HEK293 (cell line): ENCODE data around the gene PDE11A.

Experiments
- CTCF ChIA-PET: fragments of 350-600 bp; formaldehyde crosslinking; extraction: SDS; loops from one replicate; lab custom pipeline; 2021; ENCODE audit warnings: antibody characterized with exemption; lab: Yijun Ruan, JAX
- POLR2A ChIA-PET: fragments of 300-600 bp; formaldehyde crosslinking; extraction: SDS; loops from one replicate; lab custom pipeline; 2020; ENCODE audit warnings: antibody characterized with exemption, inconsistent platforms; lab: Yijun Ruan, JAX
- H3K27ac ChIP-seq: fragments of 200-500 bp; sonication (Bioruptor generic); 2 replicates; pipeline ENCODE4 v1.5.1; 2014; ENCODE audit warnings: low read depth, low read length, control low read depth, inconsistent platforms; ENCODE audit errors: extremely low read depth
- H3K36me3 ChIP-seq, 2 experiments: fragments of 200-500 bp in 1 of 2; sonication (Bioruptor generic) in 1 of 2; 1 replicate in 1 of 2; 2 replicates in 1 of 2; pipeline ENCODE4 v1.5.1; 2014 to 2017; ENCODE audit warnings: inconsistent platforms in 2 of 2, low read length in 2 of 2; ENCODE audit not compliant: control insufficient read depth in 2 of 2, insufficient read depth in 1 of 2
- H3K4me1 ChIP-seq: fragments of 200-500 bp; sonication (Bioruptor generic); 2 replicates; pipeline ENCODE4 v1.5.1; 2014; ENCODE audit warnings: mild to moderate bottlenecking, low read length, inconsistent platforms; ENCODE audit not compliant: control insufficient read depth, insufficient read depth
- H3K4me3 ChIP-seq: 2 replicates; pipeline ENCODE4 v1.5.1; 2011; ENCODE audit warnings: low read depth, mild to moderate bottlenecking, control low read depth, low read length, moderate library complexity
- H3K9me3 ChIP-seq: fragments of 200-500 bp; sonication (Bioruptor generic); 2 replicates; pipeline ENCODE4 v1.5.1; 2014; ENCODE audit warnings: low read depth, low read length, inconsistent platforms; ENCODE audit not compliant: control insufficient read depth, insufficient read depth
- CTCF ChIP-seq: fragments of 450-650 bp; formaldehyde crosslinking; IDR thresholded peaks from 2 replicates; pipeline ENCODE4 v1.5.1; 2016; ENCODE audit warnings: missing biosample characterization, missing genetic modification characterization
- EGR2 ChIP-seq: fragments of 450-650 bp; formaldehyde crosslinking; IDR thresholded peaks from 2 replicates; pipeline ENCODE4 v1.5.1; 2016; ENCODE audit warnings: low read depth, missing biosample characterization, missing genetic modification characterization
- GLI4 ChIP-seq: fragments of 450-650 bp; formaldehyde crosslinking; IDR thresholded peaks from 2 replicates; pipeline ENCODE4 v1.5.1; 2016; ENCODE audit warnings: missing biosample characterization, missing genetic modification characterization
- KLF16 ChIP-seq: fragments of 450-650 bp; formaldehyde crosslinking; IDR thresholded peaks from 2 replicates; pipeline ENCODE4 v1.5.1; 2017; ENCODE audit warnings: missing biosample characterization, missing genetic modification characterization
- KLF17 ChIP-seq: fragments of 450-650 bp; formaldehyde crosslinking; IDR thresholded peaks from 2 replicates; pipeline ENCODE4 v1.5.1; 2016; ENCODE audit warnings: missing biosample characterization, missing genetic modification characterization
- OSR2 ChIP-seq: fragments of 450-650 bp; formaldehyde crosslinking; IDR thresholded peaks from 2 replicates; pipeline ENCODE4 v1.5.1; 2016; ENCODE audit warnings: missing biosample characterization, missing genetic modification characterization
- SCRT1 ChIP-seq: fragments of 450-650 bp; formaldehyde crosslinking; IDR thresholded peaks from 2 replicates; pipeline ENCODE4 v1.5.1; 2016; ENCODE audit warnings: missing biosample characterization, missing genetic modification characterization, borderline replicate concordance
- SETDB1 ChIP-seq: IDR thresholded peaks from one replicate; pipeline ENCODE4 v1.6.1; 2017; ENCODE audit warnings: mild to moderate bottlenecking, low read length, moderate library complexity, mixed read lengths; ENCODE audit not compliant: insufficient read length
- TRIM28 ChIP-seq: IDR thresholded peaks from 2 replicates; pipeline ENCODE4 v1.6.1; 2011; ENCODE audit warnings: low read length, control low read depth, borderline replicate concordance
- ZBTB17 ChIP-seq: fragments of 450-650 bp; formaldehyde crosslinking; IDR thresholded peaks from 2 replicates; pipeline ENCODE4 v1.5.1; 2016; ENCODE audit warnings: missing biosample characterization, missing genetic modification characterization
- ZBTB26 ChIP-seq: fragments of 450-650 bp; formaldehyde crosslinking; optimal IDR thresholded peaks from 2 replicates; pipeline ENCODE3; 2016; ENCODE audit warnings: missing biosample characterization, mild to moderate bottlenecking, missing genetic modification characterization
- ZBTB48 ChIP-seq: fragments of 450-650 bp; formaldehyde crosslinking; IDR thresholded peaks from 2 replicates; pipeline ENCODE4 v1.5.1; 2016; ENCODE audit warnings: missing biosample characterization, missing genetic modification characterization
- ZIC2 ChIP-seq: fragments of 450-650 bp; formaldehyde crosslinking; IDR thresholded peaks from 2 replicates; pipeline ENCODE4 v1.5.1; 2016; ENCODE audit warnings: missing biosample characterization, missing genetic modification characterization
- ZNF10 ChIP-seq: fragments of 450-650 bp; formaldehyde crosslinking; IDR thresholded peaks from 2 replicates; pipeline ENCODE4 v1.5.1; 2017; ENCODE audit warnings: missing biosample characterization, missing genetic modification characterization
- ZNF112 ChIP-seq: fragments of 450-650 bp; formaldehyde crosslinking; IDR thresholded peaks from 2 replicates; pipeline ENCODE4 v1.5.0; 2017; ENCODE audit warnings: missing biosample characterization, missing genetic modification characterization
- ZNF146 ChIP-seq: fragments of 450-650 bp; formaldehyde crosslinking; IDR thresholded peaks from 2 replicates; pipeline ENCODE4 v1.5.1; 2016; ENCODE audit warnings: missing biosample characterization, missing genetic modification characterization
- ZNF157 ChIP-seq: fragments of 450-650 bp; formaldehyde crosslinking; IDR thresholded peaks from 2 replicates; pipeline ENCODE4 v1.5.1; 2016; ENCODE audit warnings: missing biosample characterization, missing genetic modification characterization
- ZNF239 ChIP-seq: fragments of 450-650 bp; formaldehyde crosslinking; IDR thresholded peaks from 2 replicates; pipeline ENCODE4 v1.5.1; 2016; ENCODE audit warnings: missing biosample characterization, missing genetic modification characterization
- ZNF354C ChIP-seq: fragments of 450-650 bp; formaldehyde crosslinking; IDR thresholded peaks from 2 replicates; pipeline ENCODE4 v1.5.1; 2016; ENCODE audit warnings: missing biosample characterization, missing genetic modification characterization, low read depth, borderline replicate concordance
- ZNF398 ChIP-seq: fragments of 450-650 bp; formaldehyde crosslinking; IDR thresholded peaks from 2 replicates; pipeline ENCODE4 v1.5.1; 2017; ENCODE audit warnings: missing biosample characterization, missing genetic modification characterization
- ZNF530 ChIP-seq: fragments of 450-650 bp; formaldehyde crosslinking; IDR thresholded peaks from 2 replicates; pipeline ENCODE4 v1.5.1; 2016; ENCODE audit warnings: low read depth, missing biosample characterization, missing genetic modification characterization
- ZNF621 ChIP-seq: fragments of 450-650 bp; formaldehyde crosslinking; IDR thresholded peaks from 2 replicates; pipeline ENCODE4 v1.5.1; 2017; ENCODE audit warnings: missing biosample characterization, missing genetic modification characterization
- ZNF645 ChIP-seq: fragments of 450-650 bp; formaldehyde crosslinking; IDR thresholded peaks from 2 replicates; pipeline ENCODE4; 2016; ENCODE audit warnings: missing biosample characterization, missing genetic modification characterization
- ZNF660 ChIP-seq: fragments of 450-650 bp; IDR thresholded peaks from 2 replicates; pipeline ENCODE4 v1.5.1; 2018; ENCODE audit warnings: missing biosample characterization, mild to moderate bottlenecking, missing genetic modification characterization
- ZNF837 ChIP-seq: fragments of 450-650 bp; formaldehyde crosslinking; IDR thresholded peaks from 2 replicates; pipeline ENCODE4 v1.5.1; 2016; ENCODE audit warnings: missing biosample characterization, missing genetic modification characterization
- ZSCAN16 ChIP-seq: fragments of 450-650 bp; formaldehyde crosslinking; IDR thresholded peaks from 2 replicates; pipeline ENCODE4 v1.5.1; 2016; ENCODE audit warnings: missing biosample characterization, missing genetic modification characterization

The PDE11A gene

GRCh38 chr2:177741866-177742265 is 330.7 kb downstream of the PDE11A start:
- Histone ChIP-seq H3K36me3 (no peaks in the 10 kb centered on the region), H3K4me3 (no peak overlapping the region), H3K27ac (no peak overlapping the region), H3K4me1 (no peaks in the 10 kb centered on the region), H3K9me3 (no peaks in the 10 kb centered on the region)
- POLR2A ChIA-PET = no interaction called here
- TF ChIP-seq ZSCAN16 (tag by site-specific recombination) (no peak), ZNF530 (tag by site-specific recombination) (no peak), ZNF10 (tag by site-specific recombination) (no peak), ZNF146 (tag by site-specific recombination) (no peak), ZIC2 (tag by site-specific recombination) (no peak), ZNF645 (tag by site-specific recombination) (no peak), SETDB1 (no peak), ZNF660 (tag by site-specific recombination) (no peak), ZBTB17 (tag by site-specific recombination) (no peak), ZNF157 (no peak), EGR2 (tag by site-specific recombination) (no peak), ZNF837 (no peak), KLF16 (tag by site-specific recombination) (no peak), ZNF398 (no peak), CTCF (tag by site-specific recombination) (no peak), ZBTB26 (no peak), ZNF112 (tag by site-specific recombination) (no peak), ZNF354C (no peak), SCRT1 (tag by site-specific recombination) (no peak), TRIM28 (no peak)
- CTCF ChIA-PET = interaction anchor here (0.6 to 2.4 kb wide), 6 partner anchors 13 to 595 kb away, joined by 3 to 11 read pairs (median 5); no protein-coding TSS in a partner anchor

GRCh38 chr2:177740700-177741099 is 331.9 kb downstream of the PDE11A start:
- TF ChIP-seq ZNF239 (tag by site-specific recombination) (no peak), OSR2 (tag by site-specific recombination) (no peak), ZNF621 (tag by site-specific recombination) (no peak), KLF17 (tag by site-specific recombination) (no peak), SETDB1 (no peak), GLI4 (tag by site-specific recombination) (no peak), ZBTB48 (tag by site-specific recombination) (no peak)
- H3K9me3 ChIP-seq = no peaks in the 10 kb centered on the region
- H3K36me3 ChIP-seq = no peaks in the 10 kb centered on the region
- CTCF ChIA-PET = interaction anchor here (1.0 to 1.8 kb wide), 3 partner anchors 22 to 576 kb away, joined by 3 to 5 read pairs (median 4); no protein-coding TSS in a partner anchor
- H3K27ac ChIP-seq = no peak overlapping the region
- no peaks in the 10 kb centered on the region for H3K4me1 ChIP-seq
- POLR2A ChIA-PET = no interaction called here
- H3K4me3 ChIP-seq = no peak overlapping the region
